Measurements from ENCODE around the gene AREL1. TPM values are rescaled to one million over a fixed set of nuclear protein-coding genes. Genes with fewer than 3 reads are reported as not detected.

Gene AREL1
- total RNA-seq, 2 donors from 2014 or later = 57.3 to 62.4 TPM

DNA sequence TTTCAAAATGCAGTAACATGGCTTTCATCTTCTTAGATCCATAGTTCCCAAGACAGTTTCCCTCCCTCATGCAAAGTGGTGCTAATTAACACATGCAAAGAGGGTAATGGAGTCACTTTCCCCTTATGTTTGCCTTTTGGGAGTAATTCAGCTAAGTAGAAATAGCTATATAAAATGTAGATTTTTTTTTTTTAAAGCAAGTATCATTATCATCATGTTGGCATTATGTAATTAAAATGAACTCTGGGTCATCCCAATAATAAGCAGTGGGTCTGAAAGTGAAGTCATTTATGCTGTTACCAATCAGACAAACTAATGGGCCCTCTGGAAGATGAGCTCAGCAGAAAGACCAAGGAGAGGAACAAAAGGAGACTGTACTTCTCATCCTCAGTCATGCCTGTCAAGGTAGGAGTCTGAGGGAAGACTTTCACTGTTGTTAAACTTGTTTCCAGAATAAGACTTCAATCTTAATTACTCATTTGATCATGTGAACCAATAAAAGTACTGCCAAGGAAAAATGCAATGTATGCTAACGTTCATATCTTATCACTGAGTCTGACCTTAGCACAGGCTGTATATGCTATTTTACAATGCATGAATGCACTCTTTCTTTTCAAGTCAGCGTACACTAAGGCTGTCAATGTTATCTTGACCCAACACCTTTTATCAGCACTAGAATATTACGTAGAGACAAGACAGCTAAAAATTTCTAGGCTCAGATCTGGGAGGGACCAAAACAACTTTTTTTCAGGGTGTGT, 26.8 kb downstream of the AREL1 start:
- DNase-seq (ENCODE audit: low spot score) = no peak
- Mint-ChIP-seq H3K27ac (no peak overlapping the region), H3K9me3 (no peaks in the 10 kb centered on the region), H3K36me3 (peaks cover 30% of the 10 kb centered on the region), H3K27me3 (no peaks in the 10 kb centered on the region), H3K4me1 (ENCODE audit: low read depth in 2 of 2) (peaks cover 9 to 18% of the 10 kb centered on the region in 2 donors), H3K4me3 (no peak overlapping the region)
- no peak for ATAC-seq

DNA sequence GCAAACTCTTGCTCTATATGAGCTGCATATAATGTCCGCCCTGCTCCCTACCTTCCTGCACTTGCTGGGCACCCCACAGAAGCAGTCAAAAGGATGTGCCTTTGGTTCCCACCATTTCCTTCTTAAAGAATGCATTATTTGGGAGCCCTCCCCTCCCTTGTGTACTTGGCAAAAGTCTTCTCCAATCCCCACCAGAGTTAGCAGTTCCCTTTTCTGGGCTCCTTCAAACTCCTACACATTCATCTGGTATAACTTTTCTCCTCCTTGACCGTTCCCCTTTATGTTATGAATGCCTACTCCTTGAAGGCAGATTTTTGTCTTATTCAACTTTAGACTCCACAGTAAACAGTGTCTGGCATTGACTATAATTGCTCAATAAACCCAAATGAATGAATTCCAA, 27.8 kb downstream of the AREL1 start:
- no peak for ATAC-seq
- Mint-ChIP-seq H3K4me1 (ENCODE audit: low read depth in 2 of 2) (peaks cover 9 to 18% of the 10 kb centered on the region in 2 donors), H3K9me3 (no peaks in the 10 kb centered on the region), H3K4me3 (no peak overlapping the region), H3K27me3 (no peaks in the 10 kb centered on the region), H3K36me3 (peaks cover 22% of the 10 kb centered on the region), H3K27ac (no peak overlapping the region)
- DNase-seq (ENCODE audit: low spot score) = no peak

DNA sequence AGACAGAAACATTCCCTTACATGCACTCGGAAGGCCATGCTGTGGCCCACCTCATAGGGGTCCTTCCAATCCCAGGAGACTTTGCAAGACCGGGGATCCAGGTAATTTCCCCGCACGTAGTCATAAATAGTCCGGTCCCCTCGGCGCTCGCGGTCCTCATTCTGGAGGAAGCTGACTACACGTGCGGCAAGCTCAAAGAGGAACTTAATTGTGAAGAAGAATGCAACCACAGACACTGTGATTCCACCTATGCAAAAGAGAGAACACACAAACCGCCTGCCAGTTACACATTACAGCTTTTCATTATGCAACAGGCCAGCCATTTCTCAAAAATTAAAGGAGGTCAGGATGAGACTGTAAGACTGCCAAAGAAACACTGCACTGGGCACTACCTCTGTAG, 28.4 kb downstream of the AREL1 start:
- Mint-ChIP-seq H3K27ac (no peak overlapping the region), H3K27me3 (no peaks in the 10 kb centered on the region)

DNA sequence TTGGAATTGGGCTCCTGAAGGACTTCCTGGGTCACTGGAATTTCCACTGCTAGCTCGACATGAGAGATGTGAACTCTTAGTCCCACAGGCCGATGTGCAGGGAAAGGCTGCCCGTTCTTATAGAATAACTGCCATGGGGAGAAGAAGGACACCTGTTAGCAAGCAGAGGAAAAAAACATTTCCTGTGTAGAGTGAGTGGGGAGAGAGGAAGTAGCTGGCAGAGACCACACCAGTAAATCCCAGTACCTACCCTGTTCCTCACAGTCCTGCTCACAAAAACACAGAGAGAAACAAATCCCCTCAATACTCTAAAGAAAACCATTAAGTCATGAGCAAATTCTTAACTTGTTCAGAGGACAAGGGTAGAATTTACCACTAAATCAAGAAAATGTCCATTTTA, 29.5 kb downstream of the AREL1 start:
- Mint-ChIP-seq H3K27me3 (no peaks in the 10 kb centered on the region), H3K9me3 (no peaks in the 10 kb centered on the region), H3K4me1 (ENCODE audit: low read depth in 2 of 2) (peaks cover 9 to 13% of the 10 kb centered on the region in 2 donors), H3K36me3 (peaks cover 19% of the 10 kb centered on the region), H3K27ac (peak overlapping the region in 1 of 2 donors; percentile 47), H3K4me3 (no peak overlapping the region)
- ATAC-seq (no peak), DNase-seq (ENCODE audit: low spot score) (no peak)

More for the DNA sequence above, 28.4 kb downstream of the AREL1 start:
- H3K4me3 Mint-ChIP-seq = no peak overlapping the region
- peak; percentile 43 to 65 for ATAC-seq
- no peaks in the 10 kb centered on the region for H3K9me3 Mint-ChIP-seq
- peaks cover 9 to 18% of the 10 kb centered on the region in 2 donors for H3K4me1 Mint-ChIP-seq (ENCODE audit: low read depth in 2 of 2)
- DNase-seq (ENCODE audit: low spot score) = no peak
- H3K36me3 Mint-ChIP-seq = peaks cover 22% of the 10 kb centered on the region

DNA sequence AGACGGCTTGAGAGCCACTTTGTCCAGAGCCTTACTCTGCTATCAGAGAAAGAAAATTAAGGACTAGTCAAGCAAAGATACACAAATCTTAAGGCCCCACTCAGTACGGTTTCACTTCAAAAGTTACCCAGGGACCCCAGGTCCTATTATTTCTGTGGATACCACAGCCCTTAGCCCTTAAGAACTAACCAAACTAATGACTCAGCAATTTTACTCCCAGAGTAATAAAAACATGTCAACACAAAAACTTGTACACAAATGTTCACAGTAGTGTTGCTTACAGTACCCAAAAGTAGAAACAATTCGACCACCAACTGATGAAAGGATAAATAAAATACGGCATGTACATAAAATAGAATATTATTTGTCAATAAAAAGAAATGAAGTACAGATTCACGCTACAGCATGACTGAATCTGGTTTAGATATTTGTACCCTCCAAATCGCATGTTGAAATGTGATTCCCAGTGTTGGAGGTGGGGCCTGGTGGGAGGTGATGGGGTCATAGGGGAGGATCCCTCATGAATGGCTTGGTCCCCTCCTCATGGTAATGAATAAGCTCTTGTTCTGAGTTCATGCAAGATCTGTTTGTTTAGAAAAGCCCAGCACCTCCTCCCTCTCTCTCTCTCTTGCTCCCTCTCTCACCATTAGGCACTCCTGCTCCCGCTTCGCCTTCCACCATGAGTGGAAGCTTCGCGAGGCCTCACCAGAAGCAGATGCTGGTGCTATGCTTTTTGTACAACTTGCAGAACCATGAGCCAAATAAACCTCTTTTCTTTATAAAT, 30.5 kb downstream of the AREL1 start:
- peaks cover 17% of the 10 kb centered on the region for H3K36me3 Mint-ChIP-seq

DNA sequence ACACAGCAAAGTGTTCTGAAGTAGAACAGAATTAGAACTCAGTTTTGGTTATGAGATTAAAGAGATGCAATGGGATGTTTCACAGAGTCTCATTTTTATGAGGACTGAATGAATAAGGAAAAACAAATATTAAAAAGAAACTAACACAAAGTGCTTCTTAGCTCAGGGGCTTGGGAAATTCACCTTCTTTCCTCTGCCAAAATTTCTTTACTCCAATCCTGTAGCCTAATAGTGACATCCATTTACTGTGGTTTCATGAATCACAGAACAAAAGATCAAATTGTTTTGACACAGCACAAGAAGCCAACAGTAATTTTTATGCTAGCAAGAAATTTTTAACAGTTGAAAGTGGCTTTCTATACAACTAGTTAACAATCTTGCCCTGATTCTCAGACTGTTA, 37.7 kb downstream of the AREL1 start:
- peaks cover 37% of the 10 kb centered on the region for H3K36me3 Mint-ChIP-seq
- ATAC-seq = no peak
- no peaks in the 10 kb centered on the region for H3K9me3 Mint-ChIP-seq
- peaks cover 0 to 4% of the 10 kb centered on the region in 2 donors for H3K4me1 Mint-ChIP-seq (ENCODE audit: low read depth in 2 of 2)
- H3K27ac Mint-ChIP-seq = no peak overlapping the region
- no peak for DNase-seq (ENCODE audit: low spot score)
- H3K4me3 Mint-ChIP-seq = no peak overlapping the region
- H3K27me3 Mint-ChIP-seq = no peaks in the 10 kb centered on the region

More for the DNA sequence above, 30.5 kb downstream of the AREL1 start:
- Mint-ChIP-seq H3K27me3 (no peaks in the 10 kb centered on the region), H3K4me3 (no peak overlapping the region), H3K4me1 (ENCODE audit: low read depth in 2 of 2) (peaks cover 9 to 11% of the 10 kb centered on the region in 2 donors), H3K27ac (peak overlapping the region in 1 of 2 donors; percentile 30), H3K9me3 (no peaks in the 10 kb centered on the region)
- DNase-seq (ENCODE audit: low spot score) (no peak), ATAC-seq (no peak)

DNA sequence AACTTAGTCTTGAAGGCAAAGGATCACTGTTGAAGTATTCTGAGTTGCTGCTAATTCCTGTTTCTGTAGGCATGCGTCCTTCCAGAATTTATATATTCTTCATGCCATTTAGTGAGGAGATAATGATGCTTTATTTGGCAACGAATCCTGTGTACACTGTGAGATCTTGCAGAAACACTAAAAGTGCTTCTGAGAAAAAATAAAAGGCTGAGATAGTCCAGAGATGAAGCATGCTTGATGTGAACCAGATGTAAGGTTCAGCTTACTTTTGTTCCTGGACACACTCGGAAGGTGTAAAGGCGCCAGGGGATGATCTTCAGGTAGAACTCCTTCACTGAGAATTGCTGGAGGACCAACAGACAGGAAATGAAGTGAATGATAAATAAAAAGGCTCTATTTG, 39.1 kb downstream of the AREL1 start:
- DNase-seq (ENCODE audit: low spot score) = no peak
- peaks cover 45% of the 10 kb centered on the region for H3K36me3 Mint-ChIP-seq
- H3K27me3 Mint-ChIP-seq = no peaks in the 10 kb centered on the region
- no peaks in the 10 kb centered on the region for H3K9me3 Mint-ChIP-seq
- ATAC-seq = no peak
- no peak overlapping the region for H3K4me3 Mint-ChIP-seq
- H3K27ac Mint-ChIP-seq = no peak overlapping the region
- peaks cover 0 to 8% of the 10 kb centered on the region in 2 donors for H3K4me1 Mint-ChIP-seq (ENCODE audit: low read depth in 2 of 2)

DNA sequence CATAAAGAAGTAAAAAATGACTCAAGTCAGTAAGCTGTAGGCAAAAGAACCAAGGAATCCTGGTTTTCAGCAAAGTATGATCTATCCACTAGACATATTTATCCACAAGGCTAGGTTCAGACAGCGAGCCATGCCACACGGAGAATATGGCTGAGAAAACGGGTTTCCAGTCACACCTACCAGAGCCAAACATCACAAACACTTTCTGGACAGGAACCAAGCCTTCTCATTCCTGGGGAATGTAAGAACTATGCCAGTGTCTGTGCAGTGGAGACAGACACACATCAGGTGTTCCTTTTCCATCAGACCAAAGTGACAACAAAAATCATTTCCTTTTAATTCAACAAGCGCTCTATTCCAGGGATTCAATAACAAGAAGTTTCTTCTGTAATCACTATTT, 41.1 kb downstream of the AREL1 start:
- Mint-ChIP-seq H3K4me1 (ENCODE audit: low read depth in 2 of 2) (peaks cover 7 to 15% of the 10 kb centered on the region in 2 donors), H3K27me3 (no peaks in the 10 kb centered on the region), H3K27ac (no peak overlapping the region), H3K4me3 (no peak overlapping the region), H3K9me3 (no peaks in the 10 kb centered on the region), H3K36me3 (peaks cover 57% of the 10 kb centered on the region)
- no peak for DNase-seq (ENCODE audit: low spot score)
- no peak for ATAC-seq

DNA sequence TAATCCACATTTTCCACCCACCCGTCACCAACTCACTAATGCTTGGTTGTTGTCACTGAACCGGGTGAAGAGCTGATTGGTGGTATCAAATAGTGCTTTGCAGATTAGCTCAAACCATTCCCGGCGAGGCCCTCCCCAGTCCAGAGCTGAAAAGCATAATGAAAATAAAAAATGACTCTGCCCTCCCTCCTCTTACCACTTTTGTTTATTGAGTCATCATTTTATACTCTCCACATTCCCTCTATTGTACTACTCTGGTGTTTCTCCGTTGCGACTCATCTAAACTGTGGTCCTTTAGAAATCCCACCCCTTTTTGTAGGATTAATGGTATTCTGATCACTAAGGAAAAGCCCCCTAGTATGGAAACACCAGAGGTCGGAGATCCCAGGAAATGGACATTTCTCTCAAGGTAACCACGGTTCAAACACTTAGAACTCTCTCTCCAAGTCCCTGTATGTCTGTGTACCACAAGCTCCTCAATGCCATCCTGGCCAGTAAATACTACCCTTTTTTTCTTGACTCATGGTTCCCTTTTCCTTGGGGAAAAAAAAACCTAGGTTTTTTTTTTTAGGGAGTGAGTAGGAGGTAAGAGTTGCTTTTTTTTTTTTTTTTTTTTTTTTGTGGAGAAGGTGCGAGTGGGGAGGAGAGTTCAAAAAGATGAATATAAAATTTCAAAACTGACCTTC, 42.0 kb downstream of the AREL1 start:
- H3K27ac Mint-ChIP-seq = no peak overlapping the region
- DNase-seq (ENCODE audit: low spot score) (no peak), ATAC-seq (no peak)
- H3K4me1 Mint-ChIP-seq (ENCODE audit: low read depth in 2 of 2) = peaks cover 7 to 15% of the 10 kb centered on the region in 2 donors
- peaks cover 51% of the 10 kb centered on the region for H3K36me3 Mint-ChIP-seq
- no peak overlapping the region for H3K4me3 Mint-ChIP-seq
- H3K27me3 Mint-ChIP-seq = no peaks in the 10 kb centered on the region
- H3K9me3 Mint-ChIP-seq = no peaks in the 10 kb centered on the region

DNA sequence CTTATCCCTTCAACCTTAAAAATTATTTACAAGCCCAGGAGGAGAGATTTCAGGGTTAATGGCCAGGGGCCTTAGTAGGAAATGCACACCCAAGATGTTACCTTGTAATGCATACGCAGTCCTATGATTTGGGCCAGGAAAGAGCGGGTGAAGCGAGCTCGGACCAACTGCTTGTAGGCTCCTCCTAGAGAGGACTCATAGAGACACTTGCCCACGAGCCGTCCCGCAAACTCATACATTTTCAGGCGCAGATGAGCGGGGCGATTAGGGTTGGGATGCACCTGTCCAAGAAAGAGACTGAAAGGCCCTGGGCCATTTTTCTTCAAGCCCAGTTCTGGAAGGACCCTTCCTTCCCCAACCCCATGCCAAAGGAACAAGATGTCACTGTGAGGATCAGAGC, 43.0 kb downstream of the AREL1 start:
- no peak for ATAC-seq
- DNase-seq (ENCODE audit: low spot score) = no peak
- Mint-ChIP-seq H3K9me3 (no peaks in the 10 kb centered on the region), H3K36me3 (peaks cover 46% of the 10 kb centered on the region), H3K4me3 (no peak overlapping the region), H3K4me1 (ENCODE audit: low read depth in 2 of 2) (peaks cover 7 to 15% of the 10 kb centered on the region in 2 donors), H3K27ac (peak overlapping the region in 1 of 2 donors; percentile 56), H3K27me3 (no peaks in the 10 kb centered on the region)

DNA sequence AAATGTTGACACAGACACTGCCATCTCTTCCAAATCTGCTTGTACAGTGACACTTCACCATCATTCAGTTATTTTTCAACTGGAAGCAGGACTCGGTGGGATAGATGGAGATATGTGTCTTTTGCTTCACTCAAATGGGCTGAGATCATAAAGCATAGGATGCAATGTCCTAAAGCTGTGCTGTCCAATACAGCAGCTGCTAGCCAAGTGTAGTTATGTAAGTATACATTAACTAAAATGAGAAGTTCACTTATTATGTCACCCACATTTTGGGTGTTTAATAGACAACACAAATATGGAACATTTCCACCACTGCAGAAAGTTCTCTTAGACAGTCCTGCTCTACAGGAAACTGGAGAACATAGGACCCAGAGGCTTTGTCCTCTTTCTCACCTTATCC, 43.6 kb downstream of the AREL1 start:
- Mint-ChIP-seq H3K27me3 (no peaks in the 10 kb centered on the region), H3K27ac (peak overlapping the region in 1 of 2 donors; percentile 56), H3K9me3 (no peaks in the 10 kb centered on the region), H3K4me3 (no peak overlapping the region), H3K36me3 (peaks cover 50% of the 10 kb centered on the region), H3K4me1 (ENCODE audit: low read depth in 2 of 2) (peaks cover 7 to 15% of the 10 kb centered on the region in 2 donors)
- DNase-seq (ENCODE audit: low spot score) = no peak
- ATAC-seq = no peak

DNA sequence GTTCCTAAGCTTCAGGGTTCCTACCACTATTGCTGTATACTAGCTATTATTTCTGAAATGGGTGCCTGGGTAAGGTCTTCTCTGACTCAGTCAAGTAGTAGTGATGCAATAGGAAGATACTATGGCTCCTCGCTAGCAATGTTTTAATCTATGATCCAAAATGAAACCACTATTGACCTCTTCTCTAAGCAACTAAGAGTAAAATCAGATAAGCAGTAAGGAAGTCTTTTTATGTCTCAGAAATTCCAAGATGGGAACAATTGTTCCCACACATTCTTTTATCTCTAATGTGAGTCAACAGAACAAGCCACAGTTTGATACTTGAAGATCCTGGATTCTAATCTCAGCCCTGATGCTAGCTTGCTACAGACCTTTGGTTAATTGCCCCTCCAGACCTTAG, 45.1 kb downstream of the AREL1 start:
- Mint-ChIP-seq H3K4me3 (peak overlapping the region; percentile 30), H3K9me3 (no peaks in the 10 kb centered on the region), H3K27me3 (no peaks in the 10 kb centered on the region), H3K36me3 (peaks cover 55% of the 10 kb centered on the region), H3K27ac (peak overlapping the region; percentile 72 to 76), H3K4me1 (ENCODE audit: low read depth in 2 of 2) (peaks cover 7 to 15% of the 10 kb centered on the region in 2 donors)
- DNase-seq (ENCODE audit: low spot score) (no peak), ATAC-seq (peak; percentile 61 to 73)

DNA sequence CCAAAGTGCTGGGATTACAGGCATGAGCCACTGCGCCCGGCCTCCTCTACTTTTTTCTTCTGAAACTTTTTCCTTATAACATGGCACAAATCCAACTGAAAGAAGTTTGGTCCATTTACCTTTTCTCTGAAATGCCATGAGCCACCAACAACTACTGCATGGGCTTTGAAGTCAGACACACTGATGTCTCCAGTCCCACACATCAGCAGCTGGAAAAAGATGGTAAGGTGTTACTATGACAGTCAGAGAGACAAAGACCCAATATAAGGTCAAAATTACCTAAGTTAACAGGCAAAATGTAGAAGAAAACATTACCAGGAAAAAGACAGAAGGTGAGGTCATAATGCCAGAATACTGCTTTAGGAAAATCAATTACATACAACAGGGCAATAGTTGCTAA, 48.2 kb downstream of the AREL1 start:
- DNase-seq (ENCODE audit: low spot score) (no peak), ATAC-seq (no peak)
- Mint-ChIP-seq H3K4me3 (no peak overlapping the region), H3K9me3 (no peaks in the 10 kb centered on the region), H3K27me3 (no peaks in the 10 kb centered on the region), H3K27ac (no peak overlapping the region), H3K4me1 (ENCODE audit: low read depth in 2 of 2) (peaks cover 7 to 11% of the 10 kb centered on the region in 2 donors), H3K36me3 (peaks cover 44% of the 10 kb centered on the region)

DNA sequence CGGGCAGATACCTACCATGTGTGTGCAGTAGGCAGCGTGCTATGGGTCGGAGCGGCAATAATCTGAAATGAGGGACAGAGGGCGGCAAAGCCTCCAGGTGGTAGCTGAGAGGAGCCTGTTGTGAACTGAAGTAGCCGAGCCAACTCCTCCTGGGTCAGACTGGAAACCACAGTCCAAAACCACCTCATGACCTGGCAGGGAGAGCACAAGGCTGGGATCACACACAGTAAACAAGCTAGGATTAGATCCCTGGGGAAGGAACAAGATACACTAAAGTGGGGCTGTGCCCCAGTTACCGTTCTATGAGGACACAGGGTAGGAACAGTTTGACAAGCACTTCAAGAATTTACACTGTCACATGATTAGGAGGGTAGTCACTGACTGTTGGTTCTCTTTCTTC, 49.0 kb downstream of the AREL1 start:
- Mint-ChIP-seq H3K27ac (no peak overlapping the region), H3K4me1 (ENCODE audit: low read depth in 2 of 2) (peaks cover 7% of the 10 kb centered on the region in 2 donors), H3K9me3 (no peaks in the 10 kb centered on the region), H3K27me3 (no peaks in the 10 kb centered on the region), H3K36me3 (peaks cover 37% of the 10 kb centered on the region), H3K4me3 (no peak overlapping the region)
- no peak for DNase-seq (ENCODE audit: low spot score)
- ATAC-seq = no peak

Measured in natural killer cell treated with Interleukin-12 subunit alpha and Interleukin-12 subunit beta and Interleukin-15 and Interleukin-18, amount 100 ng/mL, for 72 hours (primary cell).